Astrocyte of the spinal cord (primary cell): Measurements from ENCODE around the gene RAMP3.
"Not testable (repeated sequence)": the region's sequence is repeated elsewhere in the genome, so short reads cannot be mapped to it uniquely, and the experiment has no call there.

Source experiments
- DNase-seq: peaks from one replicate; pipeline ENCODE4 v3.0.0; 2011; ENCODE audit warnings: low read depth, low spot score
- H3K4me3 ChIP-seq: 2 replicates; pipeline ENCODE4 v1.5.1; 2011; ENCODE audit warnings: low read depth, mild to moderate bottlenecking, low read length, moderate library complexity
- in situ Hi-C: cut with HindIII; loops from 2 replicates; pipeline ENCODE4 v1.10.0; 2017; ENCODE audit warnings: low sequenced_read_pairs
- TF ChIP-seq, protein P1 (sequence below): IDR thresholded peaks from 2 replicates; pipeline ENCODE4 v1.5.1; 2012; ENCODE audit warnings: low read depth, mild to moderate bottlenecking, low read length, inconsistent platforms

The RAMP3 gene, protein sequence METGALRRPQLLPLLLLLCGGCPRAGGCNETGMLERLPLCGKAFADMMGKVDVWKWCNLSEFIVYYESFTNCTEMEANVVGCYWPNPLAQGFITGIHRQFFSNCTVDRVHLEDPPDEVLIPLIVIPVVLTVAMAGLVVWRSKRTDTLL

DNA sequence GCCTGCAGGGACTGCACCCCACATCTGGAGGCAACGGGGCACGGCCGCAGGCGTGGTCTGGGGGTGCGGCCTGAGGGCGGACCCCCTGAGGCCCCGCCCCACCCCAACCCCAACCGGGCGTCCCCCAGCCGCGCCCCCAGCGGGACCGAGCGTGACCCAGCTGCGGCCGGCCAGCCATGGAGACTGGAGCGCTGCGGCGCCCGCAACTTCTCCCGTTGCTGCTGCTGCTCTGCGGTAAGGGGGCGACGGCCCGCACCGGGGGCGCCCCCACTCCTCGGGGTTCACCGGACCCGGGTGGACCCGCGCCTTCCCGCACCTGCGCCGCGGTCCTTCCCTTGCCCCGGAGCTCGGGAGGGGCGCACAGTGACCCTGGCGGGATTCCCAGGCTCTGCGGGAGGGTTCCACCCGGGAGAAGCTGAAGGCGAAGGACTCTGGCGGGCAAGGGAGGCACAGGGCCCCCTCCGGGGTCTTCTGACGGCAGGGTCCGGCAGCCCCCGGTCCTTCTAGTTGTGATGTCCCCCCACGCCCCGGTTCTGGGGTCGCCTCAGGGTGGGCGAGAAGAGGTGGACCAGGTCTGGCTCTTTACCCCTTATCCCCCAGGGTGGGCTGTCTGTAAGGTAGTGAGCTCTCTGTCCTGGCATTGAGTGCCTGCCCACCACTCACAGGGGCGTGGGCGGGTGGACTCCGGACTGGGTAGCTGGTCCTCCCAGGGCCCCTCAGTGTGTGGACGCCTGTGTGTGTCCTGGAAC lies at the start of gene RAMP3:
Gene RAMP3 (plus strand): TSS at position 139 of the 749 bp plus-strand sequence. CDS start 38 bp downstream, at position 177.
- H3K4me3 ChIP-seq = no peak within 1 kb of the TSS
- in situ Hi-C loops = no loop called here
- no peak for DNase-seq
- TF ChIP-seq, protein P1, sequence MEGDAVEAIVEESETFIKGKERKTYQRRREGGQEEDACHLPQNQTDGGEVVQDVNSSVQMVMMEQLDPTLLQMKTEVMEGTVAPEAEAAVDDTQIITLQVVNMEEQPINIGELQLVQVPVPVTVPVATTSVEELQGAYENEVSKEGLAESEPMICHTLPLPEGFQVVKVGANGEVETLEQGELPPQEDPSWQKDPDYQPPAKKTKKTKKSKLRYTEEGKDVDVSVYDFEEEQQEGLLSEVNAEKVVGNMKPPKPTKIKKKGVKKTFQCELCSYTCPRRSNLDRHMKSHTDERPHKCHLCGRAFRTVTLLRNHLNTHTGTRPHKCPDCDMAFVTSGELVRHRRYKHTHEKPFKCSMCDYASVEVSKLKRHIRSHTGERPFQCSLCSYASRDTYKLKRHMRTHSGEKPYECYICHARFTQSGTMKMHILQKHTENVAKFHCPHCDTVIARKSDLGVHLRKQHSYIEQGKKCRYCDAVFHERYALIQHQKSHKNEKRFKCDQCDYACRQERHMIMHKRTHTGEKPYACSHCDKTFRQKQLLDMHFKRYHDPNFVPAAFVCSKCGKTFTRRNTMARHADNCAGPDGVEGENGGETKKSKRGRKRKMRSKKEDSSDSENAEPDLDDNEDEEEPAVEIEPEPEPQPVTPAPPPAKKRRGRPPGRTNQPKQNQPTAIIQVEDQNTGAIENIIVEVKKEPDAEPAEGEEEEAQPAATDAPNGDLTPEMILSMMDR = no peak

DNA sequence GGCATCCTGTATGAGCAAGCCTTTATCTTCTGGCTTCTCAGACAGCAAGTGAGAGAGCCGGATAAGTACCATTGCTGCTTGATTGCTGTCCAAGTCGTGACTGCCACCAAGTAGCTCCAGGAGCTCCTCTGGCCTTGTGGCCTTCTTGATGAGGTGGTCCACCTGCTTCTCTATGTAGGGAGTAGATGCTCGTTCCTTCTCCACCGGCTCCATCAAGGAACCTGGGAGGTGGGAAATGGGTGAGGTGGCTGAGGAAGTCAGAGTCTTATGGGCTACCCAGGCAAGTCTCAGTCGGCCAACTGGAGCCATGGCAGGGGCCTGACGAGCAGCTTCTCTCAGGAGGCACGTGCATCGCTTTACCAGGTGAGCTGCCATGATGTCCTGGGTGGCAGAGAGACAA lies 48.7 kb upstream of the RAMP3 start:
- TF ChIP-seq, protein P1 = no peak
- H3K4me3 ChIP-seq = no peak overlapping the region
- in situ Hi-C loops = no loop called here
- no peak for DNase-seq

DNA sequence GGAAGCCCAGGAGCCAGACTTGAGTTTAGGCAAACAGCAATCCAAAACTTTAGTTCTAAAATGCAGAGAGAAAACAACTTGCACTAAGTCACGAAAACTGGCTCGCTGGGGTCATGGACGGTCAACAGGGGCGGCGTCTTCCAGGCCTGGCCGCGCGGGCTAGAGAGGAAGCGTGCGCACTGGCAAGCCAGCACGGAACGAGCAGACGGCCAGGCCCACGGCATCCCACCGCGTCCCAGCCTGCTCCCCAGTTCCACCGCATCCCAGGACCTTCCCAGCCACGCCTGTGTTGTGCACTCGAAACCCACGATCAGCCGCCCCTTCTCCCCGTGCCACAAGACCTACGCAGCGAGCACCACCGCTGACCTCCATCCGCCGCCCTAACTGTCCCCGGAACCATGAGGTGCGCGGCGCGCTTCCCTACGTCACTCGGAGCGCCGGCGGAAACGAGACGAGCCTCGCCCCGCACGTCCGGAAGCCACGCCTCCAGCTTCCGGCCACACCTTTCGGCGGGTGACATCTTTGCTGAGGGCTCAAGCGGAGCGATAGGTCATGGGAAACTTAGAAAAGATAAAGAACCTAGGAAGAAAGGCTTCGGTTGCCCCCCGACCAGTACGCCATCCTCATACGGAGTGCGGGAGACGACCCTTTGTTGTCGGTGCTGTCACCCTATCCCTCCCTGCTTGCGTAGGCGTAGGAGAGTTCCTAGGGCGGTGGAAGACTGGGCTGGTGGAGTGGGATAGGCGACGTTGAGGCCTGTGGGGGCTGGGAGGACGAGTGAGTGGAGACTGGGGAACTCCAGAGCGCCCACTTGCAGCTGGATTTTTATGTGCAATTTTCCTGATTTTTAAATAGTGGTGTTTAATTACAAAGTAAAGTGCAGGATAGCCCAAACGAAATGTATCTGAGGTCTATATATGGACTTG lies 46.0 kb upstream of the RAMP3 start, which contains the start of gene TBRG4:
Gene TBRG4 (minus strand): TSS at position 400 of the 926 bp plus-strand sequence. CDS start 2,460 bp downstream, outside the sequence.
- DNase-seq = peak; percentile 94
- in situ Hi-C loops = no loop called here
- peak within 1 kb of the TSS; percentile 96 for H3K4me3 ChIP-seq
- TF ChIP-seq, protein P1 = peak; percentile 41

DNA sequence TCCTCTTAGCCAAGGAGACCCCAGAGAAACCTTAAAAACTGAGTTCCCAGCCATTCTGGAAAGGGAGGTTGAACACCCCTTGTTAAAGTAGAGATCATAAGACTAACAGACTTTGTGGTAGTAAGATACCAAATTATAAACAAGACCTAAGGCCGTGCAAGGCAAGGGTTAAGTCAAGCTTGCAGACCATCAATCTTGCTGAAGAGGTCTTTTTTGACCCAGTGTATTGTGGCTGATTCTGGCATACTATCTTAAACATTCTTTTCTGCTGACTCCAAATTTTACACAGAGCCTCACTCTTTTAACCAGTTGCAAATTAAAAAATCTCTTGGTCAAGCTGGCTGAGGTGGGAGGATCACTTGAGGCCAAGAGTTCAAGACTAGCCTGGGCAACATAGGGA lies 44.9 kb upstream of the RAMP3 start:
- TF ChIP-seq, protein P1 = no peak
- DNase-seq = peak; percentile 6
- in situ Hi-C loops = no loop called here
- H3K4me3 ChIP-seq = no peak overlapping the region

DNA sequence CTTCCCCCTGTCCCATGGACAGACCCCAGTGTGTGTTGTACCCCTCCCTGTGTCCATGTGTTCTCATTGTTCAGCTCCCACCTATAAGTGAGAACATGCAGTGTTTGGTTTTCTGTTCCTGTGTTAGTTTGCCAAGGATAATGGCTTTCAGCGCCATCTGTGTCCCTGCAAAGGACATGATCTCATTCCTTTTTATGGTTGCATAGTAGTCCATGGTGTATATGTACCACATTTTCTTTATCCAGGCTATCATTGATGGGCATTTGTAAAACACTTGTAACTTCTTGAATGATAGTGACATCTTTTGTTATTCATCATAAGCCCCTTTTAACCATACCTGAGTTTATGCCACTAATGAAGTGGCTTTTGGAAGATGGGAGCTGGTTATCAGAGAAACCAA lies 43.3 kb upstream of the RAMP3 start:
- H3K4me3 ChIP-seq, in situ Hi-C loops, DNase-seq: not testable (repeated sequence)

DNA sequence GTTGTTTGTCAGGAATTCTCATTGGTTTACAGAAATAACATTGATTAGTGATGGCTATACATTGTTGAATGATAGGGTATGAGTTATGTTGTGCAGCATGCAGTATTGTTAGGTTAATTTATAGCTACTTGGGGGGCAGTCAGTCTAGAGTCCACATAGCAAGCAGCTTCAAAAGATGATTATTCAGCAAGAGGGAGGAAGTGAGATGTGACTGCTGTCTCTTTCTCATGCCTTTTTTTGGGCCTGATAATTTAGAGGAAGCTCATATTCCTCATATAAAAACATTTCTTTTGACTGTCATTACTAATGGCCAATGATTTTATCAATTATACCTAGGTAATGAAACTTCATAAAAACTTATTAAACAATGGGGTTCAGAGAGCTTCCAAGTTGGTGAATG lies 42.7 kb upstream of the RAMP3 start:
- in situ Hi-C loops = no loop called here
- H3K4me3 ChIP-seq = no peak overlapping the region
- TF ChIP-seq, protein P1 = no peak
- no peak for DNase-seq

DNA sequence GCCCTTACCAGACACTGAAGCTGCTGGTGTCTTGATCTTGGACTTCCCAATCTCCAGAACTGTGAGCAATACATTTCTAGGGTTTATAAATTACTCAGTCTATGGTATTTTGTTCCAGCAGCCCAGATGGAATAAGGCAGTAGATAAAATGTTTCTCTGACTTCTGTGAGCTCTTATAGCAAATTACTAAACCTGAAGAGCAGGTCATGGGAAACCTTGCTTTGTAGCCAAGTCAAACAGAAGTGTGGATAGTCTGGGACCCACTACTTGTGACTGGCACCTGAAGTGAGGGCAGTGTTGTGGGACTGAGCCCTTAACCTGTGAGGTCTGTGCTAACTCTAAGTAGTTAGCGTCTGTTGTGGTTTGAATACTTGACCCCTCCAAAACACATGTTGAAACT lies 41.5 kb upstream of the RAMP3 start:
- in situ Hi-C loops = no loop called here

More for the DNA sequence above, 41.5 kb upstream of the RAMP3 start:
- no peak overlapping the region for H3K4me3 ChIP-seq
- DNase-seq = no peak
- TF ChIP-seq, protein P1 = no peak
